SK-N-SH (cell line): ENCODE data around the gene ARMC9. TPM values are rescaled to one million over a fixed set of nuclear protein-coding genes. Genes with fewer than 3 reads are reported as not detected.

Experiments used
- CTCF ChIA-PET: fragments of 300-600, 350-600 bp; formaldehyde crosslinking; extraction: SDS; loops from one replicate; lab custom pipeline; 2021; lab: Yijun Ruan, JAX
- POLR2A ChIA-PET: fragments of 350-600 bp; sonication (Branson Sonifier 250); formaldehyde crosslinking; extraction: SDS; loops from one replicate; lab custom pipeline; 2020; ENCODE audit warnings: antibody characterized with exemption, inconsistent platforms; lab: Yijun Ruan, JAX
- DNase-seq: peaks from one replicate; pipeline ENCODE4 v3.0.0; 2012
- H2AFZ ChIP-seq: fragments of 200-600 bp; sonication (generic); 2 replicates; pipeline ENCODE4 v1.8.1; 2016; ENCODE audit warnings: antibody characterized with exemption, mild to moderate bottlenecking, low read depth
- H3F3A ChIP-seq: fragments of 200-600 bp; sonication (generic); replicated peaks from 2 replicates; pipeline ENCODE3; 2016; ENCODE audit warnings: antibody characterized with exemption, mild to moderate bottlenecking; ENCODE audit not compliant: insufficient read depth
- H3K27ac ChIP-seq, 2 experiments: fragments of 200-500 bp in 1 of 2; fragments of 200-600 bp in 1 of 2; sonication (Bioruptor generic) in 1 of 2; sonication (generic), shearing (Covaris generic) in 1 of 2; 2 replicates each; pipeline versions ENCODE4 v1.5.1 to v1.6.1; 2014 to 2016; ENCODE audit warnings: low read depth in 2 of 2, inconsistent platforms in 1 of 2, low read length in 1 of 2, mild to moderate bottlenecking in 1 of 2, mixed read lengths in 1 of 2
- H3K27me3 ChIP-seq: fragments of 200-600 bp; sonication (generic), shearing (Covaris generic); 2 replicates; pipeline ENCODE4 v1.6.1; 2016; ENCODE audit warnings: mixed run types; ENCODE audit not compliant: insufficient read depth
- H3K36me3 ChIP-seq, 2 experiments: fragments of 200-500 bp in 1 of 2; fragments of 200-600 bp in 1 of 2; sonication (Bioruptor generic) in 1 of 2; sonication (generic) in 1 of 2; replicated peaks in 1 of 2; 2 replicates each; pipeline versions ENCODE3 to v1.5.1; 2014 to 2016; ENCODE audit warnings: low read length in 1 of 2, mild to moderate bottlenecking in 1 of 2; ENCODE audit not compliant: insufficient read depth in 2 of 2, control insufficient read depth in 1 of 2
- H3K4me1 ChIP-seq, 2 experiments: fragments of 200-500 bp in 1 of 2; fragments of 200-600 bp in 1 of 2; sonication (Bioruptor generic) in 1 of 2; sonication (generic), shearing (Covaris generic) in 1 of 2; 2 replicates each; pipeline versions ENCODE4 v1.5.1 to v1.6.1; 2014 to 2016; ENCODE audit warnings: low read depth in 1 of 2, low read length in 1 of 2, mixed run types in 1 of 2; ENCODE audit not compliant: insufficient read depth in 2 of 2, control insufficient read depth in 1 of 2
- H3K4me2 ChIP-seq: fragments of 200-600 bp; sonication (generic), shearing (Covaris generic); 2 replicates; pipeline ENCODE4 v1.6.1; 2017; ENCODE audit warnings: mixed run types
- H3K4me3 ChIP-seq, 2 experiments: fragments of 200-500 bp in 1 of 2; fragments of 200-600 bp in 1 of 2; sonication (Bioruptor generic) in 1 of 2; sonication (generic), shearing (Covaris generic) in 1 of 2; 2 replicates each; pipeline versions ENCODE4 v1.5.1 to v1.8.1; 2014 to 2016; ENCODE audit warnings: low read depth in 2 of 2, inconsistent platforms in 1 of 2, low read length in 1 of 2, mild to moderate bottlenecking in 1 of 2, mixed read lengths in 1 of 2, moderate library complexity in 1 of 2
- H3K79me2 ChIP-seq: fragments of 200-600 bp; sonication (generic); 2 replicates; pipeline ENCODE4 v1.8.1; 2017; ENCODE audit warnings: mild to moderate bottlenecking; ENCODE audit not compliant: insufficient read depth
- H3K9ac ChIP-seq: fragments of 200-600 bp; sonication (generic); 2 replicates; pipeline ENCODE4 v1.6.1; 2017; ENCODE audit warnings: mixed run types
- H3K9me2 ChIP-seq: fragments of 200-600 bp; sonication (generic); 2 replicates; pipeline ENCODE4 v1.6.1; 2017; ENCODE audit warnings: mixed run types
- H3K9me3 ChIP-seq: fragments of 200-600 bp; sonication (generic); 2 replicates; pipeline ENCODE4 v1.6.1; 2017; ENCODE audit warnings: mixed run types, mild to moderate bottlenecking, moderate library complexity
- H4K20me1 ChIP-seq: fragments of 200-600 bp; sonication (generic); 2 replicates; pipeline ENCODE4 v1.6.1; 2017; ENCODE audit warnings: mild to moderate bottlenecking, mixed run types; ENCODE audit not compliant: insufficient read depth
- CHD2 ChIP-seq: fragments of 150-350 bp; IDR thresholded peaks from 2 replicates; pipeline ENCODE4 v1.6.1; 2018; ENCODE audit warnings: low read length; ENCODE audit not compliant: partially characterized antibody
- ELF1 ChIP-seq: IDR thresholded peaks from 2 replicates; pipeline ENCODE4 v1.4.0; 2012
- EP300 ChIP-seq, 2 experiments: IDR thresholded peaks; 2 replicates each; pipeline versions ENCODE4 v1.4.0 to v1.6.1; 2012; ENCODE audit warnings: borderline replicate concordance in 1 of 2, low read depth in 1 of 2, low read length in 1 of 2
- EZH2phosphoT487 ChIP-seq: fragments of 200-600 bp; sonication (generic); IDR thresholded peaks from 2 replicates; pipeline ENCODE4 v1.6.1; 2017; ENCODE audit warnings: low read depth, mixed run types, mild to moderate bottlenecking, antibody characterized with exemption, moderate library complexity, borderline replicate concordance
- FOSL2 ChIP-seq: IDR thresholded peaks from 2 replicates; pipeline ENCODE4 v1.4.0; 2012; ENCODE audit warnings: low read depth, mild to moderate bottlenecking, moderate library complexity, borderline replicate concordance
- FOXJ3 ChIP-seq: sonication (generic); formaldehyde crosslinking; IDR thresholded peaks from 2 replicates; pipeline ENCODE4 v1.5.1; 2020; ENCODE audit warnings: mild to moderate bottlenecking, missing genetic modification reagents
- FOXM1 ChIP-seq: IDR thresholded peaks from 2 replicates; pipeline ENCODE4 v1.4.0; 2012; ENCODE audit warnings: low read depth, mild to moderate bottlenecking
- GABPA ChIP-seq: IDR thresholded peaks from 2 replicates; pipeline ENCODE4 v1.4.0; 2012; ENCODE audit warnings: low read depth, mild to moderate bottlenecking
- GATA2 ChIP-seq: sonication (generic); formaldehyde crosslinking; IDR thresholded peaks from 2 replicates; pipeline ENCODE4 v1.5.0; 2020; ENCODE audit warnings: mild to moderate bottlenecking, missing genetic modification reagents
- MEF2A ChIP-seq: IDR thresholded peaks from 2 replicates; pipeline ENCODE4 v1.4.0; 2012; ENCODE audit warnings: low read depth, borderline replicate concordance
- MXI1 ChIP-seq: IDR thresholded peaks from 2 replicates; pipeline ENCODE4 v1.6.1; 2012; ENCODE audit warnings: mild to moderate bottlenecking, low read depth, low read length, improper control_type of control experiment
- NFIC ChIP-seq: IDR thresholded peaks from 2 replicates; pipeline ENCODE4 v1.4.0; 2012; ENCODE audit warnings: borderline replicate concordance
- NRF1 ChIP-seq: IDR thresholded peaks from 2 replicates; pipeline ENCODE4 v1.6.1; 2012; ENCODE audit warnings: low read depth, mild to moderate bottlenecking, low read length
- POLR2AphosphoS5 ChIP-seq: IDR thresholded peaks from 2 replicates; pipeline ENCODE4 v1.6.1; 2012; ENCODE audit warnings: low read depth, low read length
- RAD21 ChIP-seq: IDR thresholded peaks from 2 replicates; pipeline ENCODE4 v1.6.1; 2012; ENCODE audit warnings: mild to moderate bottlenecking, low read length
- RFX5 ChIP-seq: IDR thresholded peaks from 2 replicates; pipeline ENCODE4 v1.6.1; 2012; ENCODE audit warnings: mild to moderate bottlenecking, improper control_type of control experiment, low read length
- RXRA ChIP-seq: IDR thresholded peaks from 2 replicates; pipeline ENCODE4 v1.4.0; 2012; ENCODE audit warnings: low read depth, mild to moderate bottlenecking, borderline replicate concordance
- SIN3A ChIP-seq: IDR thresholded peaks from 2 replicates; pipeline ENCODE4 v1.6.1; 2012; ENCODE audit warnings: low read depth, mild to moderate bottlenecking, low read length, moderate library complexity, borderline replicate concordance
- SMC3 ChIP-seq: IDR thresholded peaks from 2 replicates; pipeline ENCODE4 v1.6.1; 2012; ENCODE audit warnings: low read depth, low read length, improper control_type of control experiment
- TEAD4 ChIP-seq: IDR thresholded peaks from 2 replicates; pipeline ENCODE4 v1.4.0; 2012; ENCODE audit warnings: mild to moderate bottlenecking, borderline replicate concordance; ENCODE audit not compliant: insufficient read depth
- YY1 ChIP-seq: IDR thresholded peaks from 2 replicates; pipeline ENCODE4 v1.4.0; 2012; ENCODE audit warnings: low read depth, mild to moderate bottlenecking
- WGBS: methylation state at CpG from one replicate; pipeline ENCODE4 v1.1.6; 2017; ENCODE audit warnings: low lambda C conversion rate; 5-methylcytosine and 5-hydroxymethylcytosine counted together
- polyA plus RNA-seq, 3 experiments: library from polyadenylated mRNA; depleted of rRNA; stranded (reverse); fragments of >200 nt; gene quantifications; 2 replicates each; pipeline ENCODE4 v1.2.3, GENCODE V29; 2012
- TF ChIP-seq, protein P1 (sequence below): fragments of 150-350 bp; IDR thresholded peaks from 2 replicates; pipeline ENCODE4 v1.6.1; 2016; ENCODE audit warnings: mild to moderate bottlenecking, low read depth, low read length
- TF ChIP-seq, protein P2 (sequence below): fragments of 150-350 bp; IDR thresholded peaks from 2 replicates; pipeline ENCODE4 v1.6.1; 2017; ENCODE audit warnings: antibody characterized with exemption, low read length, low read depth, borderline replicate concordance
- TF ChIP-seq, protein P3 (sequence below): IDR thresholded peaks from 2 replicates; pipeline ENCODE4 v1.4.0; 2012; ENCODE audit warnings: low read depth
- TF ChIP-seq, protein P4 (sequence below): IDR thresholded peaks from 2 replicates; pipeline ENCODE4 v1.4.0; 2012; ENCODE audit warnings: low read depth, borderline replicate concordance
- TF ChIP-seq, protein P5 (sequence below): IDR thresholded peaks from 2 replicates; pipeline ENCODE4; 2012

Gene ARMC9, protein sequence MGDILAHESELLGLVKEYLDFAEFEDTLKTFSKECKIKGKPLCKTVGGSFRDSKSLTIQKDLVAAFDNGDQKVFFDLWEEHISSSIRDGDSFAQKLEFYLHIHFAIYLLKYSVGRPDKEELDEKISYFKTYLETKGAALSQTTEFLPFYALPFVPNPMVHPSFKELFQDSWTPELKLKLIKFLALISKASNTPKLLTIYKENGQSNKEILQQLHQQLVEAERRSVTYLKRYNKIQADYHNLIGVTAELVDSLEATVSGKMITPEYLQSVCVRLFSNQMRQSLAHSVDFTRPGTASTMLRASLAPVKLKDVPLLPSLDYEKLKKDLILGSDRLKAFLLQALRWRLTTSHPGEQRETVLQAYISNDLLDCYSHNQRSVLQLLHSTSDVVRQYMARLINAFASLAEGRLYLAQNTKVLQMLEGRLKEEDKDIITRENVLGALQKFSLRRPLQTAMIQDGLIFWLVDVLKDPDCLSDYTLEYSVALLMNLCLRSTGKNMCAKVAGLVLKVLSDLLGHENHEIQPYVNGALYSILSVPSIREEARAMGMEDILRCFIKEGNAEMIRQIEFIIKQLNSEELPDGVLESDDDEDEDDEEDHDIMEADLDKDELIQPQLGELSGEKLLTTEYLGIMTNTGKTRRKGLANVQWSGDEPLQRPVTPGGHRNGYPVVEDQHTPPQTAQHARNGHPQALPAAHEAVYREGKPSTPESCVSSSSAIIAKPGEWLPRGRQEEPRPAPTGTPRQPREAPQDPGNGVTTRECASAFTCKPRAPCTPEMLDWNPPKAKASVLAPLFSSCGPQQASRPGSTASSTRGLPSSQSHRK
- 25.3 and 38.5 TPM in 2 replicates for polyA plus RNA-seq (2012; rRNA removed)
- polyA plus RNA-seq (2012; cell fraction: cytosol; rRNA removed) = 22.3 and 27.1 TPM in 2 replicates
- polyA plus RNA-seq (2012; cell fraction: nucleus; rRNA removed) = 44.4 and 47.1 TPM in 2 replicates

DNA sequence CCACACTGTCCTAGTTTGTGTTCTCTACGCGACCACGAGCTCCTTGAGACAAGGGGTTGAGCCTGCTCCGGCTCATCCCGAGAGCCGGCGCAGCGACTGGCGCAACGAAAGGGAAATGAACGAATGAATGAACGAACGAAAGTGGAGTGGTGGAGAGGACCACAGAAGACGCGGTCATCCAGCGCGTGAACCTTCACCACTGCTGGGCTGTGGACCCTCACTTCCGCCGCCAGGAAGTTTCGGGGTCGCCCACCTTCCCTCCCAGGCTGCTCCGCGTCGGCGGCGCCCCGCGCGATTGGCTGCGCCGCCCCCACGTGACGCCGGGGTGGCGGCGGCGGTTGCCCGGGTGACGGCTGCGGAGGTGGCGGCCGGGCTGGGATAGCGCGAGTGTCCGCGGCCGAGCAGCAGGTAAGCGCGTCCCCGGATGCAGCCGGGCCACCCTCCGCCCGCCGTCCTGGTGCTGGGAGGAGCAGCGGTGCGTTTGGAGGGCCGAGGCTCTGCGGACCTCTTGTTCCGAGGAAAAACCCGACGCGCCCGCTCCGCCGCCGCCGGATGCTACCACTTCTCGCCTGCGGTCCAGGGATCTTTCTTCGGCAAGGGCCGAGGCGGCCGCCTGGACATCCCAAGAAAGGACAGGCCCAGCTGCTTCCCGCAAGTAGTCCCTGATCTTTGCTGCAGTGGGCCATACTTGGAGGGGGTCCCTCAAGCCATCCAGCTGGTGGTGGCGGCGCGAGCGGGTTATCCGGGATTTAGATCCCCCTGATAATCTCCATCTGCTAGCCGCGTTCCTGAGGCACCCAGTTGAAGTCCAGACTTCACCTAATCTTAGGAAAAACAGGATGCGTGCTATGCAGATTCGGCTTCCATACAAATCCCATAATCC lies at the start of gene ARMC9:
Gene ARMC9, plus strand, starts transcription at position 341 of the 883 bp plus-strand sequence. CDS start 7,608 bp downstream, outside the sequence.
- H3K9ac ChIP-seq = peak within 1 kb of the TSS; percentile 72
- under 1% methylated on average over 17 of the region's 83 CpGs for WGBS
- H3K4me2 ChIP-seq = peak within 1 kb of the TSS; percentile 69
- H3K9me2 ChIP-seq = no peaks in the 10 kb centered on the region
- H4K20me1 ChIP-seq = no peaks in the 10 kb centered on the region
- no peaks in the 10 kb centered on the region for H3K36me3 ChIP-seq
- H3K9me3 ChIP-seq = no peaks in the 10 kb centered on the region
- peak within 1 kb of the TSS; percentile 77 to 83 for H3K4me3 ChIP-seq
- peaks cover 10 to 17% of the 10 kb centered on the region in 2 experiments; a peak in 2 of 4 replicates for H3K4me1 ChIP-seq
- H3F3A ChIP-seq = peaks cover 4% of the 10 kb centered on the region
- H3K79me2 ChIP-seq = peaks cover 39% of the 10 kb centered on the region
- no peaks in the 10 kb centered on the region for H3K27me3 ChIP-seq
- POLR2A ChIA-PET = interaction anchor here (0.6 to 1.2 kb wide), 2 partner anchors 73 to 265 kb away, joined by 3 read pairs; partner anchors contain the start of gene HTR2B
- peak within 1 kb of the TSS; percentile 93 for H2AFZ ChIP-seq
- CTCF ChIA-PET = interaction anchor here (0.6 to 9.8 kb wide), 8 partner anchors 9 to 253 kb away, joined by 3 to 162 read pairs (median 4); no protein-coding TSS in a partner anchor
- DNase-seq = peak; percentile 99
- peak within 1 kb of the TSS; percentile 76 to 90 for H3K27ac ChIP-seq
- TF ChIP-seq, protein P1, sequence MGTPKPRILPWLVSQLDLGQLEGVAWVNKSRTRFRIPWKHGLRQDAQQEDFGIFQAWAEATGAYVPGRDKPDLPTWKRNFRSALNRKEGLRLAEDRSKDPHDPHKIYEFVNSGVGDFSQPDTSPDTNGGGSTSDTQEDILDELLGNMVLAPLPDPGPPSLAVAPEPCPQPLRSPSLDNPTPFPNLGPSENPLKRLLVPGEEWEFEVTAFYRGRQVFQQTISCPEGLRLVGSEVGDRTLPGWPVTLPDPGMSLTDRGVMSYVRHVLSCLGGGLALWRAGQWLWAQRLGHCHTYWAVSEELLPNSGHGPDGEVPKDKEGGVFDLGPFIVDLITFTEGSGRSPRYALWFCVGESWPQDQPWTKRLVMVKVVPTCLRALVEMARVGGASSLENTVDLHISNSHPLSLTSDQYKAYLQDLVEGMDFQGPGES = no peak
- TF ChIP-seq FOXM1 (no peak), YY1 (peak; percentile 26; the same call in 1 of the 2 replicates), TEAD4 (no peak), RXRA (no peak), CHD2 (no peak), EZH2phosphoT487 (no peak), NFIC (no peak), POLR2AphosphoS5 (peak; percentile 90), GATA2 (CRISPR knock-in tag) (no peak), FOSL2 (no peak), RAD21 (no peak), FOXJ3 (CRISPR knock-in tag) (no peak), EP300 (IDR thresholded peaks at IDR 0.05; ENCODE audit: borderline replicate concordance in 1 of 2, low read depth in 1 of 2, low read length in 1 of 2) (peak in 1 of 2 experiments; percentile 14; a peak in 1 of 4 replicates), MEF2A (no peak), SMC3 (no peak), ELF1 (peak; percentile 72), SIN3A (peak; percentile 58; the same call in 1 of the 2 replicates), RFX5 (no peak), MXI1 (peak; percentile 93), GABPA (peak; percentile 70), NRF1 (no peak)
- TF ChIP-seq, protein P2, sequence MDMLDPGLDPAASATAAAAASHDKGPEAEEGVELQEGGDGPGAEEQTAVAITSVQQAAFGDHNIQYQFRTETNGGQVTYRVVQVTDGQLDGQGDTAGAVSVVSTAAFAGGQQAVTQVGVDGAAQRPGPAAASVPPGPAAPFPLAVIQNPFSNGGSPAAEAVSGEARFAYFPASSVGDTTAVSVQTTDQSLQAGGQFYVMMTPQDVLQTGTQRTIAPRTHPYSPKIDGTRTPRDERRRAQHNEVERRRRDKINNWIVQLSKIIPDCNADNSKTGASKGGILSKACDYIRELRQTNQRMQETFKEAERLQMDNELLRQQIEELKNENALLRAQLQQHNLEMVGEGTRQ = peak; percentile 92
- TF ChIP-seq, protein P3, sequence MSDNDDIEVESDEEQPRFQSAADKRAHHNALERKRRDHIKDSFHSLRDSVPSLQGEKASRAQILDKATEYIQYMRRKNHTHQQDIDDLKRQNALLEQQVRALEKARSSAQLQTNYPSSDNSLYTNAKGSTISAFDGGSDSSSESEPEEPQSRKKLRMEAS = no peak
- TF ChIP-seq, protein P4, sequence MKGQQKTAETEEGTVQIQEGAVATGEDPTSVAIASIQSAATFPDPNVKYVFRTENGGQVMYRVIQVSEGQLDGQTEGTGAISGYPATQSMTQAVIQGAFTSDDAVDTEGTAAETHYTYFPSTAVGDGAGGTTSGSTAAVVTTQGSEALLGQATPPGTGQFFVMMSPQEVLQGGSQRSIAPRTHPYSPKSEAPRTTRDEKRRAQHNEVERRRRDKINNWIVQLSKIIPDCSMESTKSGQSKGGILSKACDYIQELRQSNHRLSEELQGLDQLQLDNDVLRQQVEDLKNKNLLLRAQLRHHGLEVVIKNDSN = peak; percentile 98
- TF ChIP-seq, protein P5, sequence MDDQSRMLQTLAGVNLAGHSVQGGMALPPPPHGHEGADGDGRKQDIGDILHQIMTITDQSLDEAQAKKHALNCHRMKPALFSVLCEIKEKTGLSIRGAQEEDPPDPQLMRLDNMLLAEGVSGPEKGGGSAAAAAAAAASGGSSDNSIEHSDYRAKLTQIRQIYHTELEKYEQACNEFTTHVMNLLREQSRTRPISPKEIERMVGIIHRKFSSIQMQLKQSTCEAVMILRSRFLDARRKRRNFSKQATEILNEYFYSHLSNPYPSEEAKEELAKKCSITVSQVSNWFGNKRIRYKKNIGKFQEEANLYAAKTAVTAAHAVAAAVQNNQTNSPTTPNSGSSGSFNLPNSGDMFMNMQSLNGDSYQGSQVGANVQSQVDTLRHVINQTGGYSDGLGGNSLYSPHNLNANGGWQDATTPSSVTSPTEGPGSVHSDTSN = no peak
